CD4-positive, alpha-beta T cell (primary cell): ENCODE results near the gene MED13. TPM values are rescaled to one million over a fixed set of nuclear protein-coding genes. Genes with fewer than 3 reads are reported as not detected.
"Not testable (repeated sequence)": the region's sequence is repeated elsewhere in the genome, so short reads cannot be mapped to it uniquely, and the experiment has no call there.

Source experiments
- ATAC-seq: fragments of 200-7000 bp; cut with Tn5 transposase; one replicate; pipeline ENCODE4 v1.10.0; 2022; ENCODE audit warnings: mild to moderate bottlenecking; ENCODE audit not compliant: poor library complexity
- CTCF ChIA-PET: fragments of 350-600 bp; sonication (Branson Sonifier 250); formaldehyde crosslinking; loops from one replicate; lab custom pipeline; 2021; ENCODE audit warnings: antibody characterized with exemption, inconsistent platforms; lab: Charles Lee
- POLR2A ChIA-PET: fragments of 350-600 bp; sonication (Branson Sonifier 250); formaldehyde crosslinking; loops from one replicate; lab custom pipeline; 2021; ENCODE audit warnings: antibody characterized with exemption, inconsistent platforms; lab: Charles Lee
- DNase-seq, 14 experiments: peaks; one replicate each; pipeline ENCODE4 v3.0.0-alpha.2; 2013 to 2020; ENCODE audit warnings: mixed read lengths in 2 of 14
- H3K27ac ChIP-seq, 2 donors: one replicate each; pipeline versions ENCODE4 v1.5.1 to v1.7.0; 2013; ENCODE audit warnings: low read length in 2 of 2, low read depth in 1 of 2, mild to moderate bottlenecking in 1 of 2
- H3K27me3 ChIP-seq, 2 experiments: 1 replicate in 1 of 2; 2 replicates in 1 of 2; pipeline versions ENCODE4 v1.6.1 to v1.7.0; 2013; ENCODE audit warnings: low read length in 2 of 2, control low read depth in 1 of 2, mild to moderate bottlenecking in 1 of 2, moderate library complexity in 1 of 2; ENCODE audit not compliant: insufficient read depth in 2 of 2, control insufficient read depth in 1 of 2
- H3K36me3 ChIP-seq: one replicate; pipeline ENCODE4 v1.6.1; 2013; ENCODE audit warnings: low read length, control low read depth; ENCODE audit not compliant: insufficient read depth
- H3K4me1 ChIP-seq: one replicate; pipeline ENCODE4 v1.6.1; 2013; ENCODE audit warnings: low read length, control low read depth; ENCODE audit not compliant: insufficient read depth
- H3K4me3 ChIP-seq: one replicate; pipeline ENCODE4 v1.5.1; 2013; ENCODE audit warnings: mild to moderate bottlenecking, low read length, moderate library complexity
- H3K9me3 ChIP-seq, 2 experiments: 1 replicate in 1 of 2; 2 replicates in 1 of 2; pipeline versions ENCODE4 v1.6.1 to v1.7.0; 2013; ENCODE audit warnings: low read length in 2 of 2, mild to moderate bottlenecking in 2 of 2, control low read depth in 1 of 2, moderate library complexity in 1 of 2; ENCODE audit not compliant: control insufficient read depth in 1 of 2, insufficient read depth in 1 of 2
- H3K27ac Mint-ChIP-seq: one replicate; pipeline ENCODE4 v1.8.0; 2020; ENCODE audit warnings: mixed read lengths
- H3K27me3 Mint-ChIP-seq: one replicate; pipeline ENCODE4 v1.8.0; 2021; ENCODE audit warnings: mixed read lengths
- H3K36me3 Mint-ChIP-seq: one replicate; pipeline ENCODE4 v1.8.0; 2021; ENCODE audit warnings: low read depth, mixed read lengths
- H3K4me1 Mint-ChIP-seq: one replicate; pipeline ENCODE4 v1.8.0; 2021; ENCODE audit warnings: low read depth, mixed read lengths
- H3K4me3 Mint-ChIP-seq: one replicate; pipeline ENCODE4 v1.8.0; 2020; ENCODE audit warnings: mild to moderate bottlenecking, mixed read lengths
- H3K9me3 Mint-ChIP-seq: one replicate; pipeline ENCODE4 v1.8.0; 2020; ENCODE audit warnings: mixed read lengths
- CTCF ChIP-seq: fragments of 200-600 bp; IDR thresholded peaks from one replicate; pipeline ENCODE4 v1.8.0; 2022; ENCODE audit warnings: antibody characterized with exemption, mild to moderate bottlenecking
- intact Hi-C, 2 experiments: fragments of 100-400 bp; cut with DNase I in 1 of 2; cut with micrococcal nuclease in 1 of 2; formaldehyde crosslinking; loops; one replicate each; pipeline versions ENCODE4 v1.15.1 to v1.9.0; 2023 to 2025; cut with DNase I, micrococcal nuclease
- total RNA-seq, 174 experiments: library from RNA in 2 of 174; stranded (reverse) in 2 of 174; gene quantifications; one replicate each; pipeline ENCODE4 v1.2.3 and lab custom pipeline; 2021 to 2026

Gene MED13
- total RNA-seq, 2 experiments from 2014 or later = 75.7 to 85.8 TPM

GRCh38 chr17:62004388-62004787 is 60.7 kb downstream of the MED13 start:
- no peak for TF ChIP-seq CTCF
- no peaks in the 10 kb centered on the region for H3K27me3 Mint-ChIP-seq
- peaks cover 55% of the 10 kb centered on the region for H3K4me1 Mint-ChIP-seq
- no peaks in the 10 kb centered on the region for H3K9me3 Mint-ChIP-seq
- Histone ChIP-seq H3K4me1 (peaks cover 3% of the 10 kb centered on the region), H3K4me3 (no peak overlapping the region), H3K27me3 (no peaks in the 10 kb centered on the region), H3K27ac (no peak overlapping the region), H3K36me3 (peaks cover 25% of the 10 kb centered on the region), H3K9me3 (no peaks in the 10 kb centered on the region)
- ATAC-seq = no peak
- ChIA-PET CTCF (no interaction called here), POLR2A (no interaction called here)
- H3K36me3 Mint-ChIP-seq = peaks cover 64% of the 10 kb centered on the region
- DNase-seq = no peak
- intact Hi-C loops = no loop called here
- H3K27ac Mint-ChIP-seq = no peak overlapping the region
- no peak overlapping the region for H3K4me3 Mint-ChIP-seq

GRCh38 chr17:62003141-62003540 is 61.9 kb downstream of the MED13 start:
- CTCF ChIA-PET = not testable (repeated sequence)
- Mint-ChIP-seq H3K4me1 (peaks cover 48% of the 10 kb centered on the region), H3K36me3 (peaks cover 56% of the 10 kb centered on the region)

GRCh38 chr17:62001105-62001504 is 64.0 kb downstream of the MED13 start:
- H3K36me3 ChIP-seq = peaks cover 16% of the 10 kb centered on the region
- no peak for DNase-seq

More at GRCh38 chr17:62003141-62003540, 61.9 kb downstream of the MED13 start:
- peaks cover 23% of the 10 kb centered on the region for H3K36me3 ChIP-seq
- H3K9me3 ChIP-seq, POLR2A ChIA-PET, DNase-seq, H3K27me3 ChIP-seq, intact Hi-C loops, H3K4me3 Mint-ChIP-seq, H3K27ac Mint-ChIP-seq, ATAC-seq, H3K4me1 ChIP-seq, H3K27me3 Mint-ChIP-seq, H3K9me3 Mint-ChIP-seq, H3K4me3 ChIP-seq, H3K27ac ChIP-seq: not testable (repeated sequence)

More at GRCh38 chr17:62001105-62001504, 64.0 kb downstream of the MED13 start:
- Mint-ChIP-seq H3K27me3 (no peaks in the 10 kb centered on the region), H3K9me3 (no peaks in the 10 kb centered on the region), H3K27ac (no peak overlapping the region), H3K36me3 (peaks cover 46% of the 10 kb centered on the region), H3K4me1 (peaks cover 51% of the 10 kb centered on the region), H3K4me3 (no peak overlapping the region)
- Histone ChIP-seq H3K4me3 (no peak overlapping the region), H3K4me1 (peaks cover 3% of the 10 kb centered on the region), H3K27ac (no peak overlapping the region), H3K9me3 (no peaks in the 10 kb centered on the region), H3K27me3 (no peaks in the 10 kb centered on the region)
- CTCF ChIA-PET = no interaction called here
- no peak for TF ChIP-seq CTCF
- ATAC-seq = no peak
- POLR2A ChIA-PET = no interaction called here
- intact Hi-C loops = no loop called here
